SU-DHL-6 (cell line): ENCODE data around the gene MAMSTR.

ENCODE experiments used
- H2AFZ ChIP-seq: fragments of 200-600 bp; sonication (generic); 2 replicates; pipeline ENCODE4 v1.6.1; 2014; ENCODE audit warnings: low read depth, mild to moderate bottlenecking, moderate library complexity, mixed read lengths, antibody characterized with exemption, low read length; ENCODE audit not compliant: severe bottlenecking
- H3F3A ChIP-seq: fragments of 200-600 bp; shearing (Covaris generic); 2 replicates; pipeline ENCODE4 v1.6.0; 2016; ENCODE audit warnings: antibody characterized with exemption, mild to moderate bottlenecking; ENCODE audit not compliant: insufficient read depth
- H3K27ac ChIP-seq: fragments of 200-600 bp; sonication (generic); 2 replicates; pipeline ENCODE4 v1.5.1; 2016; ENCODE audit warnings: low read depth, mild to moderate bottlenecking, low read length, moderate library complexity, mixed read lengths
- H3K27me3 ChIP-seq: fragments of 200-600 bp; sonication (generic), shearing (Covaris generic); 2 replicates; pipeline ENCODE4 v1.6.0; 2014; ENCODE audit warnings: mild to moderate bottlenecking, low read length
- H3K36me3 ChIP-seq: fragments of 200-600 bp; sonication (generic); 2 replicates; pipeline ENCODE4 v1.6.1; 2014; ENCODE audit warnings: mild to moderate bottlenecking, low read length, mixed read lengths
- H3K4me2 ChIP-seq: fragments of 300-600, 200-600 bp; shearing (Covaris generic), sonication (generic); 2 replicates; pipeline ENCODE4 v1.6.0; 2014; ENCODE audit warnings: low read length, low read depth, mild to moderate bottlenecking; ENCODE audit not compliant: poor library complexity, severe bottlenecking
- H3K4me3 ChIP-seq: fragments of 200-600 bp; sonication (generic); 2 replicates; pipeline ENCODE4 v1.5.1; 2014; ENCODE audit warnings: antibody characterized with exemption, low read length, mild to moderate bottlenecking, mixed read lengths; ENCODE audit not compliant: insufficient read depth, poor library complexity, severe bottlenecking
- H3K79me2 ChIP-seq: fragments of 200-600 bp; sonication (generic); 2 replicates; pipeline ENCODE4 v1.6.1; 2014; ENCODE audit warnings: mild to moderate bottlenecking, low read length, moderate library complexity; ENCODE audit not compliant: insufficient read depth
- H3K9ac ChIP-seq: fragments of 200-600 bp; sonication (generic); 2 replicates; pipeline ENCODE4 v1.7.0; 2014; ENCODE audit warnings: mild to moderate bottlenecking, low read length
- H3K9me2 ChIP-seq: fragments of 200-600 bp; sonication (generic); replicated peaks from 2 replicates; pipeline ENCODE4 v1.6.1; 2014; ENCODE audit warnings: low read length; ENCODE audit not compliant: insufficient read depth
- H3K9me3 ChIP-seq: fragments of 200-600 bp; sonication (generic); 2 replicates; pipeline ENCODE4 v1.6.1; 2014; ENCODE audit warnings: low read length, mixed read lengths; ENCODE audit not compliant: insufficient read depth
- H4K20me1 ChIP-seq: fragments of 200-600 bp; sonication (generic); 2 replicates; pipeline ENCODE4 v1.6.1; 2014; ENCODE audit warnings: low read depth, mild to moderate bottlenecking, antibody characterized with exemption, low read length, moderate library complexity, mixed read lengths
- EZH2phosphoT487 ChIP-seq: fragments of 200-600 bp; sonication (generic), shearing (Covaris generic); conservative IDR thresholded peaks from 2 replicates; pipeline ENCODE4 v1.6.1; 2018; ENCODE audit warnings: mild to moderate bottlenecking, antibody characterized with exemption, low read length, moderate library complexity, mixed read lengths
- TF ChIP-seq, protein P1 (sequence below): fragments of 200-600 bp; sonication (generic); IDR thresholded peaks from one replicate; pipeline ENCODE4 v1.5.1; 2017; ENCODE audit warnings: antibody characterized with exemption, mild to moderate bottlenecking, low read length, moderate library complexity; ENCODE audit not compliant: insufficient read depth, poor library complexity, severe bottlenecking

MAMSTR gene

DNA sequence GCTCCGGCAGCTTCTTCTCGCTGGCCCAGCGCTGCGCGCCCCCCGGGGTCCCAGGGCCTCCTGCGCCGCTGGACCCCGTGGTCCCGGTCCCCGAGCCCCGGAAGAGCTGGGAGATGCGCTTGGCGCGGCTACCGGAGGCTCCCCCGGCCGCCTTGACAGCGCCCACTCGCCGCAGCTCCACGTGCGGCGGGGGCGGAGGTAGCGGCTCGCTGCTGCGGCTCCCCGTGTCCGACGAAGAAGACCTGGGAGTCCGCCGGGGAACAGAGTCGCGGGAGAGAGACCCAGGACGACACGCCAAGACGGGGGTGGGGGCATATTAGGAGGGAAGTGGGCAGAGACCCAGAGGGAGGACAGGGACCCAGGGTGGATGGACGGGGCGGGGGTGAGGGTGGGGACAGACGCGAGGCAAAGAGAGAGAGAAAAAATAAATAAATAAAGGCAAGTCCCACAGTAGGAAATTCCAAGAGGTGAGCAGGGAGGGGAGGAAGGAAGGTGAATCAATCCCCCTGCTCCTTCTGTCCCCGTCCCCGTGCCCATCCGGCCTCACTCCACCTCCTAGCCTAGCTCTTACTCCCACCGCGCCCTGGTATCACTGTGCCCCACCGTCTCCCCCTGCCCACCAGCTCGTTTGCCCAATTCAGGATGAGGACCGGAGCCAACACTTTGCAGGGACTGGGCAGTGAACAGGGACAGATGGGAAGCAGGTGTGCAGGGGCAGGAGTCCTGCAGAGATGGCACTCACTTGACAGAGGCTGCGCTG lies 20.1 kb upstream of the MAMSTR start:
- H3K4me2 ChIP-seq: no peak overlapping the region
- no peak overlapping the region for H3K4me3 ChIP-seq
- H3K79me2 ChIP-seq: no peaks in the 10 kb centered on the region
- H3F3A ChIP-seq: no peaks in the 10 kb centered on the region
- H3K27ac ChIP-seq: no peak overlapping the region
- no peaks in the 10 kb centered on the region for H3K9me3 ChIP-seq
- H3K36me3 ChIP-seq: no peaks in the 10 kb centered on the region
- no peaks in the 10 kb centered on the region for H4K20me1 ChIP-seq
- H3K27me3 ChIP-seq: no peaks in the 10 kb centered on the region
- H3K9me2 ChIP-seq: no peaks in the 10 kb centered on the region
- no peak overlapping the region for H3K9ac ChIP-seq
- no peak overlapping the region for H2AFZ ChIP-seq
- no peak for TF ChIP-seq EZH2phosphoT487
- TF ChIP-seq, protein P1, sequence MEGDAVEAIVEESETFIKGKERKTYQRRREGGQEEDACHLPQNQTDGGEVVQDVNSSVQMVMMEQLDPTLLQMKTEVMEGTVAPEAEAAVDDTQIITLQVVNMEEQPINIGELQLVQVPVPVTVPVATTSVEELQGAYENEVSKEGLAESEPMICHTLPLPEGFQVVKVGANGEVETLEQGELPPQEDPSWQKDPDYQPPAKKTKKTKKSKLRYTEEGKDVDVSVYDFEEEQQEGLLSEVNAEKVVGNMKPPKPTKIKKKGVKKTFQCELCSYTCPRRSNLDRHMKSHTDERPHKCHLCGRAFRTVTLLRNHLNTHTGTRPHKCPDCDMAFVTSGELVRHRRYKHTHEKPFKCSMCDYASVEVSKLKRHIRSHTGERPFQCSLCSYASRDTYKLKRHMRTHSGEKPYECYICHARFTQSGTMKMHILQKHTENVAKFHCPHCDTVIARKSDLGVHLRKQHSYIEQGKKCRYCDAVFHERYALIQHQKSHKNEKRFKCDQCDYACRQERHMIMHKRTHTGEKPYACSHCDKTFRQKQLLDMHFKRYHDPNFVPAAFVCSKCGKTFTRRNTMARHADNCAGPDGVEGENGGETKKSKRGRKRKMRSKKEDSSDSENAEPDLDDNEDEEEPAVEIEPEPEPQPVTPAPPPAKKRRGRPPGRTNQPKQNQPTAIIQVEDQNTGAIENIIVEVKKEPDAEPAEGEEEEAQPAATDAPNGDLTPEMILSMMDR: no peak

DNA sequence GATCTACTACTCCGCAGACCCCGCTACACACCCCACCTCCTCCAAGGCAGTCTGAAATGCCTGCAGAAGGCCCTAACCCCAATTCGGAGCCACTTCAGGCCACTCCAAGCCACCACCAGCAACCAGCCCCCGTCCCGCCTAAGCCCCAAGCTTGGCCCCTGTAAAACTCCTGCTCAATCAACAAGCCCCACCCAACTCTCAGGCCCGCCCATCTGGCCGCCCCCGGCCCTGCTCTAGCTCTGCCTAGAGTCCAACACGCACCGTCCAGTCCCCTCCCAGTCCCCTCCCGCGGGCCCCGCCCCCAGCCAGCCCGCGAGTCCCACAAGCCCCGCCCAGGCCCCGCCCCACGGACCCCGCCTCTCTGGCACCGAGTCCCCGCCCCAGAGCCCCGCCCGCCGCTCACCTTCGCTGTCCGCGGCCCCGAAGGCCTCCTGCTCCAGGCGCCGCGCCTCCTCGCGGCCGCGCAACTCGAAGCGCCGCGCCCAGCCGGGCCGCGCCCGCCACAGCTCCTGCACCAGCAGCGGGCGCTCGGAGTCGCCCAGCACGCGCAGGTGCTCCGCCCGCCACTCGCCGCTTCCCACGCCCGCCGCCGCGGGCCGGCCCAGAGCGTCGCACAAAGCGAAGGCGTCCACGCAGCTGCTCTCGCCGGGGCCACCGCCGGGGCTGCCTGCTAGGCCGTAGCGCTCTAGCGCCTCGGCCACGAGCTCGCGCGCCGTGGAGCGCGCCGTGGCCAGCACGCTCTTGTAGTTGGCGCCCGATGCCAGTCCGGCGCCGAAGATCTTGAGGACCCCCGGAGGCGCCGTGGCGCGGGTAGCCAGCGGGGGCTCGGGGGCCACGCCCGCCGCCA lies 19.3 kb upstream of the MAMSTR start:
- no peaks in the 10 kb centered on the region for H3K36me3 ChIP-seq
- H3K9me2 ChIP-seq: no peaks in the 10 kb centered on the region
- no peaks in the 10 kb centered on the region for H4K20me1 ChIP-seq
- H3K27me3 ChIP-seq: no peaks in the 10 kb centered on the region
- no peak overlapping the region for H3K27ac ChIP-seq
- H3K9me3 ChIP-seq: no peaks in the 10 kb centered on the region
- no peaks in the 10 kb centered on the region for H3F3A ChIP-seq
- no peak overlapping the region for H3K4me3 ChIP-seq
- TF ChIP-seq, protein P1: no peak
- no peak for TF ChIP-seq EZH2phosphoT487
- H3K9ac ChIP-seq: no peak overlapping the region
- H3K4me2 ChIP-seq: peak overlapping the region; percentile 16
- H3K79me2 ChIP-seq: no peaks in the 10 kb centered on the region
- no peak overlapping the region for H2AFZ ChIP-seq

DNA sequence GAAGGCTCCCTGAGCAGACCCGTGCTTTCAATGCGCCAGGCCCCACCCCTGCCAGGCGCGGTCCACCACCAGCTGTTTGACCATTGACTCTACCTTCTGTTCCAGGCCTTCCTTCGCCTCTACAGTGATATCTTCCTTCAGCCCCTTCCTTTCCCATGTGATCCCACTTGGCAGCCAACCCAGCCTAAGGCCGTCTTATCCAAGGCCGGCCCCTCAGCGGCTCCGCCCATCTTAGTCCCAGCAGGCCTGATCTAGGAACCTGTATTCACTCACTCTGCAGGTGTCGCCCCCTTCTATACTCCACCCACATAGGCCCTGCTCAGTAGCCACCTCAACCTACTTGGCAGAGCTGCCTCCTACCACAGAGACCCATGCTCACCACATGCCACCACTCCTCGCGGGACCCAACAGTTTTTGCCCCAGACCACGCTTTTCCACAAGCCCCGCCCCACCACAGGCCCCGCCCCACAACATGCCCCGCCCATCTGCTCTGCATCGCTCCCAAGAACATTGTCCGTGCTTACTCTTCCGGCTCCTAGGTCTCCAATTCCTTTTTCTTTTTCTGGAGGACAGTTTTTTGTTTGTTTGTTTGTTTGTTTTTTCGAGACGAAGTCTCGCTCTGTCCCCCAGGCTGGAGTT lies 18.0 kb upstream of the MAMSTR start:
- Histone ChIP-seq H3K9me2 (no peaks in the 10 kb centered on the region), H3K36me3 (no peaks in the 10 kb centered on the region), H3K4me2 (no peak overlapping the region), H3F3A (no peaks in the 10 kb centered on the region), H2AFZ (no peak overlapping the region), H3K79me2 (no peaks in the 10 kb centered on the region), H3K9ac (no peak overlapping the region), H3K27ac (no peak overlapping the region), H3K9me3 (no peaks in the 10 kb centered on the region), H3K27me3 (no peaks in the 10 kb centered on the region), H3K4me3 (no peak overlapping the region), H4K20me1 (no peaks in the 10 kb centered on the region)
- TF ChIP-seq, protein P1: no peak
- TF ChIP-seq EZH2phosphoT487: no peak
